HepG2 (cell line): ENCODE measurements around the gene ARRDC3.

Experiments
- CHCHD3 ChIP-seq: sonication (generic); formaldehyde crosslinking; IDR thresholded peaks from 2 replicates; pipeline ENCODE4 v1.8.0; 2022; ENCODE audit warnings: mild to moderate bottlenecking, missing genetic modification reagents, moderate library complexity
- ELF4 ChIP-seq: sonication (generic); formaldehyde crosslinking; IDR thresholded peaks from 2 replicates; pipeline ENCODE4 v1.5.0; 2020; ENCODE audit warnings: missing genetic modification reagents, mild to moderate bottlenecking, moderate library complexity, borderline replicate concordance
- EZH2 ChIP-seq: conservative IDR thresholded peaks from 2 replicates; pipeline ENCODE4 v1.6.1; 2012; ENCODE audit warnings: mild to moderate bottlenecking, low read depth, low read length, moderate library complexity
- HCFC1 ChIP-seq: fragments of 150-350 bp; IDR thresholded peaks from 2 replicates; pipeline ENCODE4 v1.6.1; 2014; ENCODE audit warnings: low read depth, low read length
- HNRNPH1 ChIP-seq: fragments of 200-400 bp; formaldehyde crosslinking; optimal IDR thresholded peaks from 2 replicates; pipeline ENCODE3; 2017; ENCODE audit warnings: mild to moderate bottlenecking, low read depth, low read length
- MAFF ChIP-seq: IDR thresholded peaks from 2 replicates; pipeline ENCODE4 v1.6.1; 2011; ENCODE audit warnings: low read depth, low read length, improper control_type of control experiment
- RFX5 ChIP-seq: IDR thresholded peaks from 2 replicates; pipeline ENCODE4 v1.6.1; 2011; ENCODE audit warnings: low read depth, low read length, improper control_type of control experiment
- TCF7 ChIP-seq: sonication (generic); IDR thresholded peaks from 2 replicates; pipeline ENCODE4 v1.6.1; 2016; ENCODE audit warnings: antibody characterized with exemption, low read depth
- ZNF549 ChIP-seq: sonication (generic); formaldehyde crosslinking; IDR thresholded peaks from 2 replicates; pipeline ENCODE4 v1.5.0; 2020; ENCODE audit warnings: missing genetic modification reagents
- TF ChIP-seq, protein P1 (sequence below): sonication (generic); formaldehyde crosslinking; IDR thresholded peaks from 2 replicates; pipeline ENCODE4 v1.4.0; 2020; ENCODE audit warnings: mild to moderate bottlenecking, low read depth, missing genetic modification reagents

DNA sequence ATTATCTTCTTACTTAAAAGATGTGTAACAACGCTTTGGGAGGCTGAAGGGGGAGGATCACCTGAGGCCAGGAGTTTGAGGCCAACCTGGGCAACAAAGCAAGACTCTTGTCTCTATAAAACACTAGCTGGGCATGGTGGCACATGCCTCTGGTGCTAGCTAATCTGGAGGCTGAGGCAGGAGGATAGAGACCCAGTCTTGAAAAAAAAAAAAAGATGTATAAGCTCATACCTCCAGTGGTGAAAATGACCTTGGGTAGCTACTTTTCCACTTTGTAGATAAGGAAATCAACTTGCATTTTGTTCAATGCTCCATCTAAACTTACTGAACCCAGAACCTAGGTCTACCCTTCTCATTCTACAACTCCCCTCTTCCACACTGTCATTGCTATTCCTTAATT, 16.6 kb downstream of the ARRDC3 start:
- TF ChIP-seq HNRNPH1 (no peak), CHCHD3 (CRISPR knock-in tag) (no peak), RFX5 (no peak), ZNF549 (no peak), ELF4 (CRISPR knock-in tag) (no peak), HCFC1 (no peak), MAFF (no peak), EZH2 (no peak), TCF7 (no peak)
- TF ChIP-seq, protein P1, sequence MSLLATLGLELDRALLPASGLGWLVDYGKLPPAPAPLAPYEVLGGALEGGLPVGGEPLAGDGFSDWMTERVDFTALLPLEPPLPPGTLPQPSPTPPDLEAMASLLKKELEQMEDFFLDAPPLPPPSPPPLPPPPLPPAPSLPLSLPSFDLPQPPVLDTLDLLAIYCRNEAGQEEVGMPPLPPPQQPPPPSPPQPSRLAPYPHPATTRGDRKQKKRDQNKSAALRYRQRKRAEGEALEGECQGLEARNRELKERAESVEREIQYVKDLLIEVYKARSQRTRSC: no peak
